Panc1 (cell line): ENCODE results near the gene CACTIN.

Experiments
- CTCF ChIP-seq: fragments of 450-650 bp; IDR thresholded peaks from 2 replicates; pipeline ENCODE4 v1.5.1; 2017; ENCODE audit warnings: mild to moderate bottlenecking
- POLR2AphosphoS5 ChIP-seq: IDR thresholded peaks from 2 replicates; pipeline ENCODE4 v1.6.1; 2012; ENCODE audit warnings: mild to moderate bottlenecking, low read depth, low read length, moderate library complexity

GRCh38 chr19:3618811-3619630 lies 7.6 kb downstream of the CACTIN start:
- TF ChIP-seq POLR2AphosphoS5 (no peak), CTCF (no peak; the same call in 1 of the 2 replicates)
